ENCODE data around the gene ATXN2. TPM values are rescaled to one million over a fixed set of nuclear protein-coding genes. Genes with fewer than 3 reads are reported as not detected.
A peak's percentile ranks its signal among the peaks of the same experiment; 100 is the strongest.
"Not testable (repeated sequence)": the region's sequence is repeated elsewhere in the genome, so short reads cannot be mapped to it uniquely, and the experiment has no call there.

The ATXN2 gene
- total RNA-seq, 2 donors from 2014 or later: 37.1 to 55.4 TPM

GRCh38 chr12:111628505-111629260 is 29.6 kb upstream of the ATXN2 start:
- Histone ChIP-seq H3K4me1 (no peaks in the 10 kb centered on the region), H3K9me3 (no peaks in the 10 kb centered on the region), H3K27me3 (no peaks in the 10 kb centered on the region), H3K36me3 (replicated peaks in 1 of 2; ENCODE audit: insufficient read depth in 1 of 2, low read depth in 2 of 2) (no peaks in the 10 kb centered on the region), H3K27ac (no peak overlapping the region), H3K4me3 (no peak overlapping the region)
- 91 to 92% methylated on average over 7 of the region's 7 CpGs for WGBS, 2 donors
- TF ChIP-seq CTCF (IDR thresholded peaks at IDR 0.05) (no peak), POLR2A (IDR thresholded peaks at IDR 0.05) (no peak)
- DNase-seq (no peak), ATAC-seq (no peak)
- intact Hi-C loops (cut with DNase I): no loop called here

- Histone ChIP-seq H3K36me3 (replicated peaks in 1 of 2; ENCODE audit: insufficient read depth in 1 of 2, low read depth in 2 of 2) (no peaks in the 10 kb centered on the region), H3K4me3 (no peak overlapping the region), H3K27ac (no peak overlapping the region), H3K27me3 (no peaks in the 10 kb centered on the region), H3K4me1 (no peaks in the 10 kb centered on the region), H3K9me3 (no peaks in the 10 kb centered on the region)
- WGBS, 2 donors: 89 to 96% methylated on average over 6 of the region's 6 CpGs
- no peak for TF ChIP-seq POLR2A (IDR thresholded peaks at IDR 0.05)
- TF ChIP-seq CTCF (IDR thresholded peaks at IDR 0.05): no peak
- DNase-seq (no peak), ATAC-seq (no peak)
- intact Hi-C loops (cut with DNase I): no loop called here
These were observed 27.1 kb upstream of the ATXN2 start for GRCh38 chr12:111626230-111626629.

- Histone ChIP-seq H3K9me3 (no peaks in the 10 kb centered on the region), H3K4me1 (no peaks in the 10 kb centered on the region), H3K27me3 (no peaks in the 10 kb centered on the region), H3K4me3 (no peak overlapping the region), H3K36me3 (replicated peaks in 1 of 2; ENCODE audit: insufficient read depth in 1 of 2, low read depth in 2 of 2) (no peaks in the 10 kb centered on the region), H3K27ac (no peak overlapping the region)
- 83 to 91% methylated on average over 8 of the region's 8 CpGs for WGBS, 2 donors
- DNase-seq (no peak), ATAC-seq (no peak)
- no peak for TF ChIP-seq POLR2A (IDR thresholded peaks at IDR 0.05)
- no peak for TF ChIP-seq CTCF (IDR thresholded peaks at IDR 0.05)
- intact Hi-C loops (cut with DNase I): no loop called here
These were observed 25.4 kb upstream of the ATXN2 start for GRCh38 chr12:111624540-111624939.

GRCh38 chr12:111617841-111618240 is 18.7 kb upstream of the ATXN2 start:
- H3K27ac ChIP-seq; H3K27me3 ChIP-seq; H3K4me1 ChIP-seq; H3K36me3 ChIP-seq (replicated peaks in 1 of 2; ENCODE audit: insufficient read depth in 1 of 2, low read depth in 2 of 2); DNase-seq; ATAC-seq; H3K4me3 ChIP-seq; H3K9me3 ChIP-seq; intact Hi-C loops (cut with DNase I): not testable (repeated sequence)
- 82 to 90% methylated on average over 10 of the region's 10 CpGs for WGBS, 2 donors

GRCh38 chr12:111616177-111616623 is 17.1 kb upstream of the ATXN2 start:
- intact Hi-C loops (cut with DNase I): no loop called here
- H3K9me3 ChIP-seq: no peaks in the 10 kb centered on the region
- H3K27ac ChIP-seq: no peak overlapping the region
- no peaks in the 10 kb centered on the region for H3K27me3 ChIP-seq
- DNase-seq: peak in 1 of 4 donors; percentile 22
- 48 to 56% methylated on average over 7 of the region's 7 CpGs for WGBS, 2 donors
- H3K36me3 ChIP-seq (replicated peaks in 1 of 2; ENCODE audit: insufficient read depth in 1 of 2, low read depth in 2 of 2): no peaks in the 10 kb centered on the region
- no peaks in the 10 kb centered on the region for H3K4me1 ChIP-seq
- ATAC-seq: peak; percentile 47
- H3K4me3 ChIP-seq: no peak overlapping the region
- TF ChIP-seq POLR2A (IDR thresholded peaks at IDR 0.05) (no peak), CTCF (IDR thresholded peaks at IDR 0.05) (no peak)

Data from body of pancreas (tissue), 4 donors.